Esophagus squamous epithelium (tissue), 5 donors: Measurements from ENCODE around the gene LRRTM1. TPM values are rescaled to one million over a fixed set of nuclear protein-coding genes. Genes with fewer than 3 reads are reported as not detected.

Source experiments
- DNase-seq: peaks from one replicate; lab custom pipeline; 2025; lab: John Stamatoyannopoulos, UW
- H3K27ac ChIP-seq, 4 donors: fragments of 200-600 bp; sonication (generic); one replicate each; pipeline ENCODE4 v1.5.1; 2016 to 2019; ENCODE audit warnings: mild to moderate bottlenecking in 1 of 4
- H3K27me3 ChIP-seq, 4 donors: fragments of 200-600 bp; sonication (generic); 1 replicate in 3 of 4; 2 replicates in 1 of 4; pipeline versions ENCODE4 v1.5.1 to v1.6.0; 2017 to 2021; ENCODE audit warnings: antibody characterized with exemption in 1 of 4
- H3K36me3 ChIP-seq, 3 donors: fragments of 200-600 bp; sonication (generic); one replicate each; pipeline ENCODE4 v1.5.1; 2016 to 2019
- H3K4me1 ChIP-seq, 3 donors: fragments of 200-600 bp; sonication (generic); one replicate each; pipeline ENCODE4 v1.5.1; 2017 to 2019
- H3K4me3 ChIP-seq, 4 donors: fragments of 200-600 bp; sonication (generic); 1 replicate in 3 of 4; 2 replicates in 1 of 4; pipeline ENCODE4 v1.5.1; 2016 to 2019; ENCODE audit warnings: mild to moderate bottlenecking in 2 of 4, moderate library complexity in 1 of 4
- H3K9me3 ChIP-seq, 3 donors: fragments of 200-600 bp; sonication (generic); one replicate each; pipeline ENCODE4 v1.5.1; 2016 to 2019
- POLR2A ChIP-seq, 4 donors: fragments of 450-650 bp; IDR thresholded peaks; one replicate each; pipeline ENCODE4 v1.6.1; 2017; ENCODE audit warnings: antibody characterized with exemption in 4 of 4, mild to moderate bottlenecking in 4 of 4, moderate library complexity in 3 of 4
- WGBS, 2 donors: methylation state at CpG; one replicate each; pipeline ENCODE4 v1.1.5; 2018; 5-methylcytosine and 5-hydroxymethylcytosine counted together
- intact Hi-C: fragments of 100-400 bp; cut with DNase I; formaldehyde crosslinking; loops from one replicate; pipeline ENCODE4 v1.15.0; 2022
- total RNA-seq, 4 donors: library from RNA; depleted of rRNA; stranded (reverse); fragments of >200 nt; gene quantifications; one replicate each; pipeline ENCODE4 v1.1.0, GENCODE V29; 2016
- TF ChIP-seq, protein P1 (sequence below), 6 experiments: fragments of 450-650 bp in 4 of 6; fragments of 200-600 bp in 2 of 6; sonication (generic) in 2 of 6; IDR thresholded peaks; one replicate each; pipeline ENCODE4 v1.5.1; 2016 to 2019; ENCODE audit warnings: antibody characterized with exemption in 6 of 6, mild to moderate bottlenecking in 4 of 6, moderate library complexity in 4 of 6
- donor health status: DM: yes; HTN: yes; CAD: no.

The LRRTM1 gene
- total RNA-seq, 4 donors from 2014 or later = 0.09 TPM; not detected in 3

GRCh38 chr2:80255918-80256781, 48.4 kb downstream of the LRRTM1 start:
- Histone ChIP-seq H3K4me1 (no peaks in the 10 kb centered on the region), H3K4me3 (no peak overlapping the region), H3K9me3 (no peaks in the 10 kb centered on the region), H3K36me3 (no peaks in the 10 kb centered on the region), H3K27me3 (no peaks in the 10 kb centered on the region), H3K27ac (no peak overlapping the region)
- TF ChIP-seq, protein P1, sequence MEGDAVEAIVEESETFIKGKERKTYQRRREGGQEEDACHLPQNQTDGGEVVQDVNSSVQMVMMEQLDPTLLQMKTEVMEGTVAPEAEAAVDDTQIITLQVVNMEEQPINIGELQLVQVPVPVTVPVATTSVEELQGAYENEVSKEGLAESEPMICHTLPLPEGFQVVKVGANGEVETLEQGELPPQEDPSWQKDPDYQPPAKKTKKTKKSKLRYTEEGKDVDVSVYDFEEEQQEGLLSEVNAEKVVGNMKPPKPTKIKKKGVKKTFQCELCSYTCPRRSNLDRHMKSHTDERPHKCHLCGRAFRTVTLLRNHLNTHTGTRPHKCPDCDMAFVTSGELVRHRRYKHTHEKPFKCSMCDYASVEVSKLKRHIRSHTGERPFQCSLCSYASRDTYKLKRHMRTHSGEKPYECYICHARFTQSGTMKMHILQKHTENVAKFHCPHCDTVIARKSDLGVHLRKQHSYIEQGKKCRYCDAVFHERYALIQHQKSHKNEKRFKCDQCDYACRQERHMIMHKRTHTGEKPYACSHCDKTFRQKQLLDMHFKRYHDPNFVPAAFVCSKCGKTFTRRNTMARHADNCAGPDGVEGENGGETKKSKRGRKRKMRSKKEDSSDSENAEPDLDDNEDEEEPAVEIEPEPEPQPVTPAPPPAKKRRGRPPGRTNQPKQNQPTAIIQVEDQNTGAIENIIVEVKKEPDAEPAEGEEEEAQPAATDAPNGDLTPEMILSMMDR (IDR thresholded peaks at IDR 0.05) = no peak
- no peak for TF ChIP-seq POLR2A (IDR thresholded peaks at IDR 0.05)
- no peak for DNase-seq
- intact Hi-C loops = no loop called here
- WGBS, 2 donors = 52 to 59% methylated on average over 9 of the region's 9 CpGs

- intact Hi-C loops = no loop called here
- Histone ChIP-seq H3K27me3 (no peaks in the 10 kb centered on the region), H3K27ac (no peak overlapping the region), H3K9me3 (no peaks in the 10 kb centered on the region), H3K4me1 (no peaks in the 10 kb centered on the region), H3K4me3 (no peak overlapping the region), H3K36me3 (no peaks in the 10 kb centered on the region)
- TF ChIP-seq, protein P1 (IDR thresholded peaks at IDR 0.05) = no peak
- TF ChIP-seq POLR2A (IDR thresholded peaks at IDR 0.05) = no peak
- WGBS, 2 donors = 72 to 80% methylated on average over 7 of the region's 7 CpGs
- DNase-seq = no peak
These were observed 52.1 kb downstream of the LRRTM1 start for GRCh38 chr2:80252294-80252986.
